ENCODE data around the gene C4B. TPM values are rescaled to one million over a fixed set of nuclear protein-coding genes. Genes with fewer than 3 reads are reported as not detected.
"Not testable (repeated sequence)": the region's sequence is repeated elsewhere in the genome, so short reads cannot be mapped to it uniquely, and the experiment has no call there.

Gene C4B
- total RNA-seq, 1 donor from 2014 or later, result 3.2 TPM

GRCh38 chr6:32047855-32048766 lies 33.5 kb downstream of the C4B start:
- Mint-ChIP-seq H3K4me3 (ENCODE audit: unreplicated experiment) (no peak overlapping the region), H3K27me3 (ENCODE audit: low read depth, unreplicated experiment) (peaks cover 34% of the 10 kb centered on the region), H3K27ac (ENCODE audit: unreplicated experiment) (no peak overlapping the region), H3K4me1 (ENCODE audit: low read depth, unreplicated experiment) (peaks cover 7% of the 10 kb centered on the region), H3K9me3 (ENCODE audit: unreplicated experiment) (no peaks in the 10 kb centered on the region), H3K36me3 (ENCODE audit: low read depth, unreplicated experiment) (no peaks in the 10 kb centered on the region)
- H3K9me3 ChIP-seq (ENCODE audit: insufficient read depth, low read depth, low read length), result no peaks in the 10 kb centered on the region
- H3K4me2 ChIP-seq (ENCODE audit: low read length), result no peak overlapping the region
- H3K27me3 ChIP-seq (ENCODE audit: insufficient read depth, low read length), result peaks cover 4% of the 10 kb centered on the region
- no peak overlapping the region for H3K9ac ChIP-seq (ENCODE audit: low read length)
- no peak overlapping the region for H3K4me3 ChIP-seq (ENCODE audit: insufficient read depth, low read depth, low read length)
- no peaks in the 10 kb centered on the region for H3K36me3 ChIP-seq (ENCODE audit: insufficient read depth, low read length)
- TF ChIP-seq EZH2 (IDR thresholded peaks at IDR 0.05; ENCODE audit: insufficient read depth, low read length), result no peak
- TF ChIP-seq CTCF (IDR thresholded peaks at IDR 0.05; ENCODE audit: insufficient read depth, low read depth, low read length), result peak; percentile 59
- no peak overlapping the region for H3K27ac ChIP-seq (ENCODE audit: low read depth, low read length)
- no peaks in the 10 kb centered on the region for H4K20me1 ChIP-seq (ENCODE audit: insufficient read depth, low read length)
- no peaks in the 10 kb centered on the region for H3K79me2 ChIP-seq (ENCODE audit: insufficient read depth, low read length)
- peaks cover 20% of the 10 kb centered on the region for H3K4me1 ChIP-seq (ENCODE audit: insufficient read depth, low read length)
- no peak overlapping the region for H2AFZ ChIP-seq (ENCODE audit: low read depth, low read length)
- no peak for DNase-seq (ENCODE audit: low read depth)
- no peak for FAIRE-seq

- not testable (repeated sequence) for H3K4me2 ChIP-seq (ENCODE audit: low read length); H3K4me3 Mint-ChIP-seq (ENCODE audit: unreplicated experiment); H3K79me2 ChIP-seq (ENCODE audit: insufficient read depth, low read length); H3K4me1 Mint-ChIP-seq (ENCODE audit: low read depth, unreplicated experiment); H3K9me3 ChIP-seq (ENCODE audit: insufficient read depth, low read depth, low read length); H3K27ac ChIP-seq (ENCODE audit: low read depth, low read length); H3K9ac ChIP-seq (ENCODE audit: low read length); DNase-seq (ENCODE audit: low read depth); H3K9me3 Mint-ChIP-seq (ENCODE audit: unreplicated experiment); H3K36me3 ChIP-seq (ENCODE audit: insufficient read depth, low read length); H3K36me3 Mint-ChIP-seq (ENCODE audit: low read depth, unreplicated experiment); H3K4me3 ChIP-seq (ENCODE audit: insufficient read depth, low read depth, low read length); H2AFZ ChIP-seq (ENCODE audit: low read depth, low read length); H4K20me1 ChIP-seq (ENCODE audit: insufficient read depth, low read length); H3K27ac Mint-ChIP-seq (ENCODE audit: unreplicated experiment); FAIRE-seq; H3K27me3 ChIP-seq (ENCODE audit: insufficient read depth, low read length)
- H3K4me1 ChIP-seq (ENCODE audit: insufficient read depth, low read length), result peaks cover 20% of the 10 kb centered on the region
- H3K27me3 Mint-ChIP-seq (ENCODE audit: low read depth, unreplicated experiment), result peaks cover 37% of the 10 kb centered on the region
Measured at GRCh38 chr6:32049149-32049548, 34.6 kb downstream of the C4B start.

- not testable (repeated sequence) for H3K9ac ChIP-seq (ENCODE audit: low read length)
- peaks cover 43% of the 10 kb centered on the region for H3K27me3 Mint-ChIP-seq (ENCODE audit: low read depth, unreplicated experiment)
Measured at GRCh38 chr6:32049736-32050135, 35.1 kb downstream of the C4B start.

More at GRCh38 chr6:32049736-32050135, 35.1 kb downstream of the C4B start:
- not testable (repeated sequence) for H3K9me3 ChIP-seq (ENCODE audit: insufficient read depth, low read depth, low read length); H3K4me1 Mint-ChIP-seq (ENCODE audit: low read depth, unreplicated experiment); H4K20me1 ChIP-seq (ENCODE audit: insufficient read depth, low read length); H3K36me3 ChIP-seq (ENCODE audit: insufficient read depth, low read length); H3K27ac Mint-ChIP-seq (ENCODE audit: unreplicated experiment); H3K79me2 ChIP-seq (ENCODE audit: insufficient read depth, low read length); H3K4me2 ChIP-seq (ENCODE audit: low read length); FAIRE-seq; H2AFZ ChIP-seq (ENCODE audit: low read depth, low read length); DNase-seq (ENCODE audit: low read depth); H3K4me3 Mint-ChIP-seq (ENCODE audit: unreplicated experiment); H3K4me3 ChIP-seq (ENCODE audit: insufficient read depth, low read depth, low read length); H3K27me3 ChIP-seq (ENCODE audit: insufficient read depth, low read length); H3K27ac ChIP-seq (ENCODE audit: low read depth, low read length); H3K36me3 Mint-ChIP-seq (ENCODE audit: low read depth, unreplicated experiment); H3K9me3 Mint-ChIP-seq (ENCODE audit: unreplicated experiment)
- H3K4me1 ChIP-seq (ENCODE audit: insufficient read depth, low read length), result peaks cover 20% of the 10 kb centered on the region

Measured in astrocyte (in vitro differentiated cells and primary cell).